ENCODE results near the gene GABRG3.

GRCh38 chr15:26954403-26954802, 16.6 kb upstream of the GABRG3 start:
- TF ChIP-seq CTCF (IDR thresholded peaks at IDR 0.05) (no peak), POLR2A (IDR thresholded peaks at IDR 0.05) (no peak)

Measured in heart left ventricle (tissue), 13 donors.